ENCODE data around the gene MYBPH. TPM values are rescaled to one million over a fixed set of nuclear protein-coding genes. Genes with fewer than 3 reads are reported as not detected.

MYBPH gene
- total RNA-seq, 1 donor from 2014 or later, result not detected

DNA sequence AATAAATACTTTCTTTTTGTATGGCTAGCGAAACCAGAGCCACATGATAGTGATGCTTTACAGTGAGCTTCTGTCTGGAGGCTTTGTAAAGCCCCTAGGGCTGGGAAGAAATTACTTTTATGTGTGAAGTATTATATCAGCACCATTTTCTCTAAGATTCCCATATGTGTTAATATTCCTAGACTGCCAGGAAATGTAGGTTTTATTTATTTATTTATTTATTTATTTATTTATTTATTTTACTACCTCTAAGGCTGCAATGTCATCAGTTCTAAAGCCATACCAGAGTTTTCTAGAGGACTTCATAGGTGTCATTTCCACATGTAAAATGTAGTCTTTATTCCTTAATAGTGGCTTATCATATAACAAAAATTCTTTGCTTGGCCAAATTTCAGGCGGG, 15.3 kb upstream of the MYBPH start:
- no peak for DNase-seq (ENCODE audit: low spot score in 2 of 2, unreplicated experiment in 2 of 2)
- Mint-ChIP-seq H3K27ac (no peak overlapping the region), H3K4me1 (peaks cover 24% of the 10 kb centered on the region), H3K4me3 (no peak overlapping the region), H3K36me3 (no peaks in the 10 kb centered on the region), H3K9me3 (no peaks in the 10 kb centered on the region), H3K27me3 (ENCODE audit: low read depth) (no peaks in the 10 kb centered on the region)
- TF ChIP-seq, protein P1, sequence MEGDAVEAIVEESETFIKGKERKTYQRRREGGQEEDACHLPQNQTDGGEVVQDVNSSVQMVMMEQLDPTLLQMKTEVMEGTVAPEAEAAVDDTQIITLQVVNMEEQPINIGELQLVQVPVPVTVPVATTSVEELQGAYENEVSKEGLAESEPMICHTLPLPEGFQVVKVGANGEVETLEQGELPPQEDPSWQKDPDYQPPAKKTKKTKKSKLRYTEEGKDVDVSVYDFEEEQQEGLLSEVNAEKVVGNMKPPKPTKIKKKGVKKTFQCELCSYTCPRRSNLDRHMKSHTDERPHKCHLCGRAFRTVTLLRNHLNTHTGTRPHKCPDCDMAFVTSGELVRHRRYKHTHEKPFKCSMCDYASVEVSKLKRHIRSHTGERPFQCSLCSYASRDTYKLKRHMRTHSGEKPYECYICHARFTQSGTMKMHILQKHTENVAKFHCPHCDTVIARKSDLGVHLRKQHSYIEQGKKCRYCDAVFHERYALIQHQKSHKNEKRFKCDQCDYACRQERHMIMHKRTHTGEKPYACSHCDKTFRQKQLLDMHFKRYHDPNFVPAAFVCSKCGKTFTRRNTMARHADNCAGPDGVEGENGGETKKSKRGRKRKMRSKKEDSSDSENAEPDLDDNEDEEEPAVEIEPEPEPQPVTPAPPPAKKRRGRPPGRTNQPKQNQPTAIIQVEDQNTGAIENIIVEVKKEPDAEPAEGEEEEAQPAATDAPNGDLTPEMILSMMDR (IDR thresholded peaks at IDR 0.05; ENCODE audit: unreplicated experiment), result no peak

DNA sequence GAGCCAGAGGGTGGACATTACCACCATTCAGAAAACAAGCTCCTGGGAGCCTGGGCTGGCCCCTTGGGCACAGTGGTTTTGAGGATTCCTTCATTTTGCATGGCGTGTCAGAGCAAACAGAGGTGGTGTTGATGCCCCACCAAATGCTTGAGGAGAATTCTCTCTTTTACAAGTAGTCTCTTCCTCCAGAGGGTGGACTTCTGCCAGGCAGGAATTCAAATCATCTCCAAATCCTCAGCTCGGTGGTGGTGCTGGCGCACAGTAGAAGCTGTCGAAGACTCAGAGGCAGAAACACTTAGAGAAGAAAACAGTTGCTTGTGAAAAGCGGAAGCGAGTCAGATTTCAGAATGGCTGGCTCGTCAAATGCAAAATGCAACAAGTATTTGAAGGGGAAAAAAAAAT, 14.3 kb upstream of the MYBPH start:
- Mint-ChIP-seq H3K9me3 (no peaks in the 10 kb centered on the region), H3K4me1 (peaks cover 25% of the 10 kb centered on the region), H3K27ac (no peak overlapping the region), H3K27me3 (ENCODE audit: low read depth) (no peaks in the 10 kb centered on the region), H3K4me3 (no peak overlapping the region), H3K36me3 (no peaks in the 10 kb centered on the region)
- TF ChIP-seq, protein P1 (IDR thresholded peaks at IDR 0.05; ENCODE audit: unreplicated experiment), result no peak
- DNase-seq (ENCODE audit: low spot score in 2 of 2, unreplicated experiment in 2 of 2), result no peak

DNA sequence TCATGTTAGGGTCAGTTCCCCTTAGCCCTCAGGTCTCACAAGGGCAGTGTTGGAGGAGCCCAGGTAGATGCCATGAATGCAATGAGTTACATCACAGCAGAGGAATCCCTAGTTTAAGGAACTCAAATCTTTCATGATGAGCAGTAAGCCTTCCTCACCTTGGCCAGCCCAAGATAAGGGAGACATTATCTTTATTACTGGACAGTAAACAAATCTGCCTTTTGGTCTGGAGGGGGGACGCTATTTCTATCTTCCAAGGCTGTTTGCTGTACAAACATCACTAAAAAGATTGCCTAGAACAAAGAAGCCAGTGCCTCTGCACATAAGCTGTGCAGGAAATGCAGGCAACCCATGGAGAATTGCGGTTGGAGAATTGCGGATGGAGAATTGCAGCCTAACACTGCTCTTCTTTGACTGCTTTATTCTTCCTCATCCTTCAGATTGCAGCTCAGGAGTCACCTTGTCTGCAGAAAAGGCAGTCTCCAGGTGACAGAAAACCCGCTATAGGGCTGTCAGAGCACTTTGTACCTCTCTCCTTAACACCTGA, 13.1 kb upstream of the MYBPH start:
- no peak overlapping the region for H3K4me3 Mint-ChIP-seq
- peaks cover 25% of the 10 kb centered on the region for H3K4me1 Mint-ChIP-seq
- no peaks in the 10 kb centered on the region for H3K9me3 Mint-ChIP-seq
- H3K36me3 Mint-ChIP-seq, result no peaks in the 10 kb centered on the region
- no peaks in the 10 kb centered on the region for H3K27me3 Mint-ChIP-seq (ENCODE audit: low read depth)
- TF ChIP-seq, protein P1 (IDR thresholded peaks at IDR 0.05; ENCODE audit: unreplicated experiment), result no peak
- no peak overlapping the region for H3K27ac Mint-ChIP-seq
- no peak for DNase-seq (ENCODE audit: low spot score in 2 of 2, unreplicated experiment in 2 of 2)

DNA sequence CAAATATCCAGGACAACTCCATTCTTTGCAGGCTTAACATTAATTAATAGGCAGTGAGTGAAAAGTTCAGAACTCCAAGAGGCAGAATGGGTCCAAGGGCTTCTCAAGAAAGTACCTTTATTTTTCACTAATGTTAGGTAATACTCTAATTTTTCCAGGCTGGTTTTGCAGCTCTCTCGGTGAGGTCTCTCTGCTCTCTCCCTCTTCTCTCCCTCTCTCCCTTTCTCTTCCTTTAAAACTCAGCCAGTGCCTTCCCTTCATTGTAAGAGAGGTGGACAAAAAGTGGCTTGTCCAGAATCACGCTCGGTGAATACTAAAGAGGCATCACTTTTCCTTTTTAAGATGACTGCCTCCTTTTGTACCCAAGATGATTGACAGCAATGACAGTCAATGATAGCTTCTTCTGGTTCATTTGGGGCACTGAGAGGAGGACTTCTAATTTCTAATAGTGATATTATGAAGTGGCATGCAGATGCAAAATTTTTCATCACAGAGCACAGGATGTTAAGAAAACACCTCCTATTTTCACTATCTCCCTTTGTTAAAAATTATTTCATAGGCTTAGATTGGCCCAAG, 12.2 kb upstream of the MYBPH start:
- Mint-ChIP-seq H3K27me3 (ENCODE audit: low read depth) (no peaks in the 10 kb centered on the region), H3K4me1 (peaks cover 25% of the 10 kb centered on the region), H3K36me3 (no peaks in the 10 kb centered on the region), H3K27ac (peak overlapping the region; percentile 77), H3K9me3 (no peaks in the 10 kb centered on the region), H3K4me3 (no peak overlapping the region)
- DNase-seq (ENCODE audit: low spot score in 2 of 2, unreplicated experiment in 2 of 2), result no peak
- TF ChIP-seq, protein P1 (IDR thresholded peaks at IDR 0.05; ENCODE audit: unreplicated experiment), result no peak

DNA sequence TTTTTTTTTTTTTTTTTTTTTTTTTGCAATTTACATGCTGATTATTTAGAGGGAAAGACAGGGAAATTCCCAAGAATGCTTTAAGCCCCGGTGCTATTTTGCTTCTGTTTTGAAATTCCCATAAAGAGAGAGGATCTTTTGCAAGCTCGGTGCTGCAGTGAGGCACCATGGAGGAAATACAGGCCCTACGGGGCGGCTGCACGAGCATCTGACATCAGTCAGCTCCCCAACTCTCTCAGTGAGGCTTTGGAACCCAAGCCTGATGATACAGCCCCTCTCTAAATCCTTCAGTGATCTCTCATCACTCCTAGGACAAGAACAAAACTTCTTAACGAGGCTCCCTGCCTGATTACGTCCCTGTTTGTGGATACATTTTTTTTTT, 11.7 kb upstream of the MYBPH start:
- Mint-ChIP-seq H3K4me3 (no peak overlapping the region), H3K36me3 (no peaks in the 10 kb centered on the region), H3K9me3 (no peaks in the 10 kb centered on the region), H3K27ac (peak overlapping the region; percentile 77), H3K27me3 (ENCODE audit: low read depth) (no peaks in the 10 kb centered on the region), H3K4me1 (peaks cover 25% of the 10 kb centered on the region)
- TF ChIP-seq, protein P1 (IDR thresholded peaks at IDR 0.05; ENCODE audit: unreplicated experiment), result no peak
- no peak for DNase-seq (ENCODE audit: low spot score in 2 of 2, unreplicated experiment in 2 of 2)

Measured in mesothelial cell of epicardium (in vitro differentiated cells).